ENCODE measurements around the gene NDUFS4.
"Not testable (repeated sequence)": the region's sequence is repeated elsewhere in the genome, so short reads cannot be mapped to it uniquely, and the experiment has no call there.

NDUFS4 gene

DNA sequence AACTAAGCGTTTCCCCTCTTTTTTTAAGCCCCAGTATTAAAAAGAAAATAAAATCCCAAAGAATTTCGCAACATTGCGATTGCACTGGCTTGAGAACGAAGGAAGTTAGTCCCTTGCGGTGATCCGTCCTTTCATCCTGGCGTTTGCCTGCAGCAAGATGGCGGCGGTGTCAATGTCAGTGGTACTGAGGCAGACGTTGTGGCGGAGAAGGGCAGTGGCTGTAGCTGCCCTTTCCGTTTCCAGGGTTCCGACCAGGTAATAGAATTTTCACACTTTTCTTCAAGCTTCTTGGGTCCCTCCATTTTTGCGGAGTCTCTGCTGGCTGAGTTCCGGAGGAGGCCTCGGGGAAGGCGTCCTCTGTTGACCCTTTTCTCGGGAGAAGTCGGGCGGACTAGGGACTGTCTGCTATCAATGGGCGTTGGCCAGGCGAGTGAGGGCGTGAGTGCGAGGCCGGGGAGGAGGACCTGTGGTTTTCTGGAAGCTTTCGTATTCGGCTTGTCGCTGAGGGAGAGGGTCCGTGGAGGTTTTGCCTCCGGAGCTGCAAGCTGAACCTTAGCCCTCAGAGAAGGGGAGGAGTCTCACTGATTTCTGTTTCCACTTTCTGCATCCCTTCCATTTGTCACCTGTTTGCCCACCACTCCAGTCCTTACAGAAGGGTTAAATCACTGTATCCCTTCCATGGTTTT lies at the start of gene NDUFS4:
NDUFS4 (plus strand) TSS at position 134 of the 686 bp plus-strand sequence; CDS start at position 158, 24 bp downstream.
- DNase-seq (ENCODE audit: low read depth, low spot score) = peak; percentile 91
- Histone ChIP-seq H3K4me1 (ENCODE audit: control insufficient read depth, insufficient read depth, low read length) (no peaks in the 10 kb centered on the region), H3K4me3 (ENCODE audit: low read length) (peak within 1 kb of the TSS; percentile 53), H3K27ac (ENCODE audit: low read length) (no peak within 1 kb of the TSS), H3K36me3 (ENCODE audit: control insufficient read depth, insufficient read depth, low read length) (no peaks in the 10 kb centered on the region), H3K9me3 (ENCODE audit: control insufficient read depth, insufficient read depth, low read length) (no peaks in the 10 kb centered on the region; the same call in 1 of the 2 replicates), H3K27me3 (ENCODE audit: control insufficient read depth, insufficient read depth, low read length) (no peaks in the 10 kb centered on the region)
- WGBS (ENCODE audit: insufficient coverage, insufficient read length) = no CpG with 5 or more reads among the region's 30 CpGs

- Histone ChIP-seq H3K9me3 (ENCODE audit: control insufficient read depth, insufficient read depth, low read length) (no peaks in the 10 kb centered on the region; the same call in none of the 2 replicates), H3K27me3 (ENCODE audit: control insufficient read depth, insufficient read depth, low read length) (no peaks in the 10 kb centered on the region)
Measured at GRCh38 chr5:53512539-53512938, 47.9 kb upstream of the NDUFS4 start.

GRCh38 chr5:53515988-53516387 lies 44.5 kb upstream of the NDUFS4 start:
- Histone ChIP-seq H3K4me3 (ENCODE audit: low read length) (no peak overlapping the region), H3K9me3 (ENCODE audit: control insufficient read depth, insufficient read depth, low read length) (no peaks in the 10 kb centered on the region; the same call in 1 of the 2 replicates), H3K36me3 (ENCODE audit: control insufficient read depth, insufficient read depth, low read length) (no peaks in the 10 kb centered on the region), H3K27me3 (ENCODE audit: control insufficient read depth, insufficient read depth, low read length) (no peaks in the 10 kb centered on the region), H3K4me1 (ENCODE audit: control insufficient read depth, insufficient read depth, low read length) (no peaks in the 10 kb centered on the region; the same call in 1 of the 2 replicates), H3K27ac (ENCODE audit: low read length) (no peak overlapping the region)
- no CpG with 5 or more reads among the region's 6 CpGs for WGBS (ENCODE audit: insufficient coverage, insufficient read length)
- no peak for DNase-seq (ENCODE audit: low read depth, low spot score)

More at GRCh38 chr5:53512539-53512938, 47.9 kb upstream of the NDUFS4 start:
- Histone ChIP-seq H3K4me3 (ENCODE audit: low read length) (no peak overlapping the region), H3K4me1 (ENCODE audit: control insufficient read depth, insufficient read depth, low read length) (no peaks in the 10 kb centered on the region; the same call in 1 of the 2 replicates), H3K36me3 (ENCODE audit: control insufficient read depth, insufficient read depth, low read length) (no peaks in the 10 kb centered on the region), H3K27ac (ENCODE audit: low read length) (no peak overlapping the region)
- no peak for DNase-seq (ENCODE audit: low read depth, low spot score)

DNA sequence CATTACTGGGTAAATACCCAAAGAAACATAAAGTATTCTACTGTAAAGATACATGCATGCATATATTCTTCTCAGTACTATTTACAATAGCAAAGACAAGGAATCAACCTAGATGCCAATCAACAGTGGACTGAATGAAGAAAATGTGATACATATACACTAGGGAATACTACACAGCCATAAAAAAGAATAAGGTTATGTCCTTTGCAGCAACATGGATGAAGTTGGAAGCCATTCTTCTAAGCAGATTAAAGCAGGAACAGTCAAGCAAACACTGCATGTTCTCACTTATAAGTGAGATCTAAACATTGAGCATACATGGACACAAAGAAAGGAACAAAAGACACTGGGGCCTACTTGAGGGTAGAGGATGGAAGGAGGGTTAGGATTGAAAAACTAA lies 39.6 kb upstream of the NDUFS4 start:
- H3K27ac ChIP-seq (ENCODE audit: low read length) = no peak overlapping the region
- no peaks in the 10 kb centered on the region; the same call in 1 of the 2 replicates for H3K9me3 ChIP-seq (ENCODE audit: control insufficient read depth, insufficient read depth, low read length)
- H3K4me1 ChIP-seq (ENCODE audit: control insufficient read depth, insufficient read depth, low read length) = no peaks in the 10 kb centered on the region
- no peaks in the 10 kb centered on the region for H3K36me3 ChIP-seq (ENCODE audit: control insufficient read depth, insufficient read depth, low read length)
- H3K27me3 ChIP-seq (ENCODE audit: control insufficient read depth, insufficient read depth, low read length) = no peaks in the 10 kb centered on the region
- no peak for DNase-seq (ENCODE audit: low read depth, low spot score)
- no peak overlapping the region for H3K4me3 ChIP-seq (ENCODE audit: low read length)

GRCh38 chr5:53537711-53538110 lies 22.7 kb upstream of the NDUFS4 start:
- Histone ChIP-seq H3K4me3 (ENCODE audit: low read length) (no peak overlapping the region), H3K36me3 (ENCODE audit: control insufficient read depth, insufficient read depth, low read length) (no peaks in the 10 kb centered on the region), H3K4me1 (ENCODE audit: control insufficient read depth, insufficient read depth, low read length) (no peaks in the 10 kb centered on the region), H3K27me3 (ENCODE audit: control insufficient read depth, insufficient read depth, low read length) (no peaks in the 10 kb centered on the region), H3K9me3 (ENCODE audit: control insufficient read depth, insufficient read depth, low read length) (no peaks in the 10 kb centered on the region), H3K27ac (ENCODE audit: low read length) (no peak overlapping the region)
- DNase-seq (ENCODE audit: low read depth, low spot score) = no peak
- WGBS (ENCODE audit: insufficient coverage, insufficient read length) = no CpG with 5 or more reads among the region's 1 CpG

- H3K4me3 ChIP-seq (ENCODE audit: low read length); H3K36me3 ChIP-seq (ENCODE audit: control insufficient read depth, insufficient read depth, low read length); H3K9me3 ChIP-seq (ENCODE audit: control insufficient read depth, insufficient read depth, low read length); H3K4me1 ChIP-seq (ENCODE audit: control insufficient read depth, insufficient read depth, low read length); DNase-seq (ENCODE audit: low read depth, low spot score); H3K27me3 ChIP-seq (ENCODE audit: control insufficient read depth, insufficient read depth, low read length); H3K27ac ChIP-seq (ENCODE audit: low read length): not testable (repeated sequence)
- no CpG with 5 or more reads among the region's 7 CpGs for WGBS (ENCODE audit: insufficient coverage, insufficient read length)
Measured at GRCh38 chr5:53540739-53541138, 19.7 kb upstream of the NDUFS4 start.

GRCh38 chr5:53541859-53542258 lies 18.6 kb upstream of the NDUFS4 start:
- Histone ChIP-seq H3K27me3 (ENCODE audit: control insufficient read depth, insufficient read depth, low read length) (no peaks in the 10 kb centered on the region), H3K4me3 (ENCODE audit: low read length) (no peak overlapping the region), H3K4me1 (ENCODE audit: control insufficient read depth, insufficient read depth, low read length) (no peaks in the 10 kb centered on the region), H3K9me3 (ENCODE audit: control insufficient read depth, insufficient read depth, low read length) (no peaks in the 10 kb centered on the region), H3K36me3 (ENCODE audit: control insufficient read depth, insufficient read depth, low read length) (no peaks in the 10 kb centered on the region), H3K27ac (ENCODE audit: low read length) (no peak overlapping the region)
- DNase-seq (ENCODE audit: low read depth, low spot score) = no peak
- no CpG with 5 or more reads among the region's 2 CpGs for WGBS (ENCODE audit: insufficient coverage, insufficient read length)

- H3K4me3 ChIP-seq (ENCODE audit: low read length) = no peak overlapping the region
- no CpG with 5 or more reads among the region's 2 CpGs for WGBS (ENCODE audit: insufficient coverage, insufficient read length)
Measured at GRCh38 chr5:53542926-53543325, 17.5 kb upstream of the NDUFS4 start.

DNA sequence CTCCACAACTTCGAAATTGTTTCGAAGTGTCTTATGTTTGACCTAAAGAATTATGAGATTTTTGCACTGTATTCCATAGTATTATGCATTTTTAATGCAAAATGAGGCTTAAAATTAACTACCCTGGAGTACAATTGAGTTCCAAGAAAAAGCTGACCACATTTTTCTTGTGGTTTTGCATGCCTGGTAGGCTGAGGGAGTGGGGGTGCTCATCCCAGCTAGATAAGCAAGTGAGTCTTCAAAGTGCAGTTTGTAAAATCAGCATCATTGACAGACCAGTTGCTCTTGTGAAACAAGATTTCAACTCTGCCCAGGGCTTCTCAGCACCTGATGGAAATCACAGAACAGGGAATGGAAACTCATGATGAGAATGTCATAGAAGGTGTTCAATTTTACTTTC lies 17.0 kb upstream of the NDUFS4 start:
- DNase-seq (ENCODE audit: low read depth, low spot score) = no peak
- WGBS (ENCODE audit: insufficient coverage, insufficient read length) = no CpG with 5 or more reads among the region's 2 CpGs
- Histone ChIP-seq H3K27ac (ENCODE audit: low read length) (no peak overlapping the region), H3K9me3 (ENCODE audit: control insufficient read depth, insufficient read depth, low read length) (no peaks in the 10 kb centered on the region), H3K27me3 (ENCODE audit: control insufficient read depth, insufficient read depth, low read length) (no peaks in the 10 kb centered on the region), H3K4me3 (ENCODE audit: low read length) (no peak overlapping the region), H3K4me1 (ENCODE audit: control insufficient read depth, insufficient read depth, low read length) (no peaks in the 10 kb centered on the region), H3K36me3 (ENCODE audit: control insufficient read depth, insufficient read depth, low read length) (no peaks in the 10 kb centered on the region)

More at GRCh38 chr5:53542926-53543325, 17.5 kb upstream of the NDUFS4 start:
- no peak for DNase-seq (ENCODE audit: low read depth, low spot score)
- H3K9me3 ChIP-seq (ENCODE audit: control insufficient read depth, insufficient read depth, low read length) = no peaks in the 10 kb centered on the region
- no peaks in the 10 kb centered on the region for H3K4me1 ChIP-seq (ENCODE audit: control insufficient read depth, insufficient read depth, low read length)
- no peaks in the 10 kb centered on the region for H3K27me3 ChIP-seq (ENCODE audit: control insufficient read depth, insufficient read depth, low read length)
- H3K27ac ChIP-seq (ENCODE audit: low read length) = no peak overlapping the region
- no peaks in the 10 kb centered on the region for H3K36me3 ChIP-seq (ENCODE audit: control insufficient read depth, insufficient read depth, low read length)

- no peaks in the 10 kb centered on the region for H3K27me3 ChIP-seq (ENCODE audit: control insufficient read depth, insufficient read depth, low read length)
- no peak overlapping the region for H3K4me3 ChIP-seq (ENCODE audit: low read length)
- no peaks in the 10 kb centered on the region for H3K36me3 ChIP-seq (ENCODE audit: control insufficient read depth, insufficient read depth, low read length)
- peak; percentile 16 for DNase-seq (ENCODE audit: low read depth, low spot score)
- no CpG with 5 or more reads among the region's 2 CpGs for WGBS (ENCODE audit: insufficient coverage, insufficient read length)
- H3K27ac ChIP-seq (ENCODE audit: low read length) = no peak overlapping the region
- no peaks in the 10 kb centered on the region for H3K9me3 ChIP-seq (ENCODE audit: control insufficient read depth, insufficient read depth, low read length)
- no peaks in the 10 kb centered on the region for H3K4me1 ChIP-seq (ENCODE audit: control insufficient read depth, insufficient read depth, low read length)
Measured at GRCh38 chr5:53545744-53546143, 14.7 kb upstream of the NDUFS4 start.

- WGBS (ENCODE audit: insufficient coverage, insufficient read length) = no CpG with 5 or more reads among the region's 4 CpGs
- H3K27ac ChIP-seq (ENCODE audit: low read length) = no peak overlapping the region
- no peaks in the 10 kb centered on the region for H3K36me3 ChIP-seq (ENCODE audit: control insufficient read depth, insufficient read depth, low read length)
- DNase-seq (ENCODE audit: low read depth, low spot score) = no peak
- H3K9me3 ChIP-seq (ENCODE audit: control insufficient read depth, insufficient read depth, low read length) = no peaks in the 10 kb centered on the region
- H3K27me3 ChIP-seq (ENCODE audit: control insufficient read depth, insufficient read depth, low read length) = no peaks in the 10 kb centered on the region
- H3K4me1 ChIP-seq (ENCODE audit: control insufficient read depth, insufficient read depth, low read length) = no peaks in the 10 kb centered on the region
- no peak overlapping the region for H3K4me3 ChIP-seq (ENCODE audit: low read length)
Measured at GRCh38 chr5:53547226-53547625, 13.2 kb upstream of the NDUFS4 start.
